ENCODE data around the gene POLK.
"Not testable (repeated sequence)": the region's sequence is repeated elsewhere in the genome, so short reads cannot be mapped to it uniquely, and the experiment has no call there.

The POLK gene

DNA sequence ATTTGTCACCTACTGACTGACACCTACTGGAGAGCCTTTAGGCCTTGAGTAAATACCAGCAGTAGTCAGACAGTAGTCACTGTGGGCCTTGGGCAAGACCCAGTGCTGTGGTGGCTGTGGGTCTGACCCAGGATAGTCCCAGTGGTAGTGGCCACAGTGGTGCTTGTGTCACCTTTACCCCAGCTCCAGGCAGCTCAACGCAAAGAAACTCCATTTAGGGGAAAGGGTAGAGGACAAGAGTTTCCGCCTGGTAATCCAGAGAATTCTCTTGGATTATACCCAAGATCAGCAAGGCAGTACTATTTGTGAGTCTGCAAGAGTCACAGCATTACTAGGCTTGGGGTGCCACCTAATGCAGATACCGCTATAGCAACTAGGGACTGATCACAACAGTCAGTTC, 29.2 kb upstream of the POLK start:
- Histone ChIP-seq H3K4me1 (ENCODE audit: control insufficient read depth in 1 of 2, insufficient read depth in 2 of 2, low read length in 2 of 2) (no peaks in the 10 kb centered on the region), H3K27ac (ENCODE audit: low read length) (no peak overlapping the region), H3K9me3 (ENCODE audit: control insufficient read depth in 1 of 2, low read length in 2 of 2) (peaks cover 0 to 8% of the 10 kb centered on the region in 2 donors), H3K4me3 (ENCODE audit: low read depth in 1 of 2, low read length in 2 of 2) (no peak overlapping the region), H3K36me3 (ENCODE audit: control insufficient read depth in 1 of 2, insufficient read depth in 2 of 2, low read length in 2 of 2) (no peaks in the 10 kb centered on the region), H3K27me3 (ENCODE audit: low read depth, low read length) (no peaks in the 10 kb centered on the region)

DNA sequence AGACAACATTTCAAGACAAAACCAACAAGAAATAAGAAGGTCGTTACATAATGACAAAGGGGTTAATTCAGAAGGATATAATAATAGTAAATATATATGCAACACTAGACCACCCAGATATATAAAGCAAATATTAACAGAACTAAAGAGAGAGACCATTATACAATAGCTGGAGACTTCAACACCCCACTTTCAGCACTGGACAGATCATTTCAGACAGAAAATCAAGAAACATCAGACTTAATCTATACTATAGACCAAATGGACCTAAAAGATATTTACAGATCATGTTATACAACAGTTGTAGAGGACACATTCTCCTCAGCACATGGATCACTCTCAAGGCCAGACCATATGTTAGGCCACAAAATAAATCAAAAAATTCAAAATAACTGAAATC, 27.1 kb upstream of the POLK start:
- Histone ChIP-seq H3K27me3 (ENCODE audit: low read depth, low read length) (no peaks in the 10 kb centered on the region), H3K9me3 (ENCODE audit: control insufficient read depth in 1 of 2, low read length in 2 of 2) (peaks cover 0 to 11% of the 10 kb centered on the region in 2 donors), H3K36me3 (ENCODE audit: control insufficient read depth in 1 of 2, insufficient read depth in 2 of 2, low read length in 2 of 2) (no peaks in the 10 kb centered on the region)

DNA sequence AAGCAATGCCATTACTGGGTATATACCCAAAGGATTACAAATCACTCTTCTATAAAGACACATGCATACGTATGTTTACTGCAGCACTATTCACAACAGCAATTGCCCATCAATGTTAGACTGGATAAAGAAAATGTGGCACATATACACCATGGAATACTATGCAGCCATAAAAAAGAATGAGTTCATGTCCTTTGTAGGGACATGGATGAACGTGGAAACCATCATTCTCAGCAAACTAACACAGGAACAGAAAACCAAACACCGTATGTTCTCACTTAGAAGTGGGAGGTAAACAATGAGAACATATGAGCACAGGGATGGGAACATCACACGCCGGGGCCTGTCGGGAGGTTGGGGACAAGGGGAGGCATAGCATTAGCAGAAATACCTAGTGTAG, 21.8 kb upstream of the POLK start:
- not testable (repeated sequence) for H3K4me3 ChIP-seq (ENCODE audit: low read depth in 1 of 2, low read length in 2 of 2); H3K27me3 ChIP-seq (ENCODE audit: low read depth, low read length); H3K27ac ChIP-seq (ENCODE audit: low read length); H3K4me1 ChIP-seq (ENCODE audit: control insufficient read depth in 1 of 2, insufficient read depth in 2 of 2, low read length in 2 of 2)
- H3K9me3 ChIP-seq (ENCODE audit: control insufficient read depth in 1 of 2, low read length in 2 of 2): peaks cover 0 to 11% of the 10 kb centered on the region in 2 donors
- peaks cover 0 to 16% of the 10 kb centered on the region in 2 donors for H3K36me3 ChIP-seq (ENCODE audit: control insufficient read depth in 1 of 2, insufficient read depth in 2 of 2, low read length in 2 of 2)

More for the DNA sequence above, 27.1 kb upstream of the POLK start:
- Histone ChIP-seq H3K4me1 (ENCODE audit: control insufficient read depth in 1 of 2, insufficient read depth in 2 of 2, low read length in 2 of 2) (no peaks in the 10 kb centered on the region), H3K4me3 (ENCODE audit: low read depth in 1 of 2, low read length in 2 of 2) (no peak overlapping the region), H3K27ac (ENCODE audit: low read length) (no peak overlapping the region)

DNA sequence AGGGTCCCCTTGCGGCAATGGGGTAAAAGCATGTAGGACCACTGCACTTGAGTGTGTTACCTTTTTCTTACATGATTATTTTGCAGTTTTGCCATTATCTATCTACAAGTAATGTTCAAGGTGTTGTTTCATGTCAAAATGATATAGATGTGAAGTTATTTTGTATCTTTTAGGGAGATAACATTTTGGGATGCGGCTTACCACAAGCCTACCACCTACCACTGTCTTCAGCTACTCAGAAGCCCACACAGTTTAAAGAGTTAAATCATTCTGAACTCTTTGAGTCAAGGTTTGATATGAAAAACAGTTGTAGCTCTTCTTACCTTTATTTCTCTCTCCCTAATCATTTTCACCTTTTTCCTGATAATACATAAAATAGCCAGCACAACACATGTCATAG, 20.1 kb upstream of the POLK start:
- Histone ChIP-seq H3K4me1 (ENCODE audit: control insufficient read depth in 1 of 2, insufficient read depth in 2 of 2, low read length in 2 of 2) (no peaks in the 10 kb centered on the region), H3K9me3 (ENCODE audit: control insufficient read depth in 1 of 2, low read length in 2 of 2) (peaks cover 0 to 7% of the 10 kb centered on the region in 2 donors), H3K27me3 (ENCODE audit: low read depth, low read length) (no peaks in the 10 kb centered on the region), H3K27ac (ENCODE audit: low read length) (no peak overlapping the region), H3K36me3 (ENCODE audit: control insufficient read depth in 1 of 2, insufficient read depth in 2 of 2, low read length in 2 of 2) (peaks cover 0 to 16% of the 10 kb centered on the region in 2 donors), H3K4me3 (ENCODE audit: low read depth in 1 of 2, low read length in 2 of 2) (no peak overlapping the region)

DNA sequence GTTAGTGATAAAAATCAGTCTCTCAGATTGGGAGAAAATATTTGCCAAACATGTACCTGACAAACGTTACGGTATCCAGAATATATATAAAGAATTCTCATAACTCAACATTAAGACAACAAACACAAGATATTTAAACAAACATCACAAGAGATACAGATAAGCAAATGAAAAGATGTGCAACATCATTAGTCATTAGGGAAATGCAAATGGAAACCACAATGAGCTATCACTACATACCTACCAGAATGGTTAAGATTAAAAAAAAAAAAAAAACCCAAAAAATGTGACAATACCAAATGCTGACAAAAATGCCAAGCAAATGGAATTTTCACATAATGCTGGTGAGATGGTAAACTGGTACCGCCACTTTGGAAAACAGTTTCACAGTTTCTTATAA, 15.7 kb upstream of the POLK start:
- H3K4me3 ChIP-seq (ENCODE audit: low read depth in 1 of 2, low read length in 2 of 2): no peak overlapping the region
- H3K9me3 ChIP-seq (ENCODE audit: control insufficient read depth in 1 of 2, low read length in 2 of 2): no peaks in the 10 kb centered on the region
- H3K27ac ChIP-seq (ENCODE audit: low read length): no peak overlapping the region
- no peaks in the 10 kb centered on the region for H3K4me1 ChIP-seq (ENCODE audit: control insufficient read depth in 1 of 2, insufficient read depth in 2 of 2, low read length in 2 of 2)
- no peaks in the 10 kb centered on the region for H3K27me3 ChIP-seq (ENCODE audit: low read depth, low read length)
- H3K36me3 ChIP-seq (ENCODE audit: control insufficient read depth in 1 of 2, insufficient read depth in 2 of 2, low read length in 2 of 2): peaks cover 8 to 14% of the 10 kb centered on the region in 2 donors

DNA sequence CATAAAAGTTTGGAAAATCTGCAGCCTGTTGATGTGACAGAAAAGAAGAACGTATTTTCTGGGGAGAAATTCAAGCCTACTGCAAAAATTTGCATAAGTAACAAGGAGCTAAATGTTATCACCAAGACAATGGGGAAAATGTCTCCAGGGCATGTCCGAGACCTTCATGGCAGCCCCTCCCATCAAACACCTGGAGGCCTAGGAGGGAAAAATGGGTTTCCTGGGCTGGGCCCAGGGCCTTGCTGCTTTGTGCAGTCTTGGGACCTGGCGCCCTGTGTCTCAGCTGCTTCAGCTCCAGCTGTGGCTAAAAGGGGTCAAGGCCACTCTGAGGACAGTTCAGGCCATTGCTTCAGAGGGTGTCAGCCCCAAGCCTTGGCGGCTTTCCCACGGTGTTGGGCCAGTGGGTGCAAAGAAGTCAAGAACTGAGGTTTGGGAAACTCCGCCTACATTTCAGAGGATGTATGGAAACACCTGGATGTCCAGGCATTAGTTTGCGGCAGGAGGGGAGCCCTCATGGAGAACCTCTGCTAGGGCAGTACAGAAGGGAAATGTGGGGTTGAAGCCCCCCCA, 13.4 kb upstream of the POLK start:
- no peaks in the 10 kb centered on the region for H3K27me3 ChIP-seq (ENCODE audit: low read depth, low read length)
- no peak overlapping the region for H3K4me3 ChIP-seq (ENCODE audit: low read depth in 1 of 2, low read length in 2 of 2)
- H3K27ac ChIP-seq (ENCODE audit: low read length): no peak overlapping the region
- H3K36me3 ChIP-seq (ENCODE audit: control insufficient read depth in 1 of 2, insufficient read depth in 2 of 2, low read length in 2 of 2): peaks cover 7 to 8% of the 10 kb centered on the region in 2 donors
- no peaks in the 10 kb centered on the region for H3K4me1 ChIP-seq (ENCODE audit: control insufficient read depth in 1 of 2, insufficient read depth in 2 of 2, low read length in 2 of 2)
- H3K9me3 ChIP-seq (ENCODE audit: control insufficient read depth in 1 of 2, low read length in 2 of 2): no peaks in the 10 kb centered on the region

DNA sequence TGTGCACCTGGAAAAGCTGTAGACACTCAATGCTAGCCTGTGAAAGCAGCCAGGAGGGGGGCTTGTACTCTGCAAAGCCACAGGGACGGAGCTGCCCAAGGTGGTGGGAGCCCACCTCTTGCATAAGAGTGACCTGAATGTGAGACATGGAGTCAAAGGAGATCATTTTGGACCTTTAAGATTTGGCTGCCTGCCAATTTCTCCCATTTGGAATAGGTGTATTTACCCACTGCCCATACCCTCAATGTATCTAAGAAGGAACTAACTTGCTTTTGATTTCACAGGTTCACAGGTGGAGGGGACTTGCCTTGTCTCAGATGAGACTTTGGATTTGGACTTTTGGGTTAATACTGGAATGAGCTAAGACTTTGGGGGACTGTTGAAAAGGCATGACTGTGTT, 12.8 kb upstream of the POLK start:
- H3K4me1 ChIP-seq (ENCODE audit: control insufficient read depth in 1 of 2, insufficient read depth in 2 of 2, low read length in 2 of 2); H3K27ac ChIP-seq (ENCODE audit: low read length); H3K27me3 ChIP-seq (ENCODE audit: low read depth, low read length); H3K9me3 ChIP-seq (ENCODE audit: control insufficient read depth in 1 of 2, low read length in 2 of 2); H3K36me3 ChIP-seq (ENCODE audit: control insufficient read depth in 1 of 2, insufficient read depth in 2 of 2, low read length in 2 of 2); H3K4me3 ChIP-seq (ENCODE audit: low read depth in 1 of 2, low read length in 2 of 2): not testable (repeated sequence)

DNA sequence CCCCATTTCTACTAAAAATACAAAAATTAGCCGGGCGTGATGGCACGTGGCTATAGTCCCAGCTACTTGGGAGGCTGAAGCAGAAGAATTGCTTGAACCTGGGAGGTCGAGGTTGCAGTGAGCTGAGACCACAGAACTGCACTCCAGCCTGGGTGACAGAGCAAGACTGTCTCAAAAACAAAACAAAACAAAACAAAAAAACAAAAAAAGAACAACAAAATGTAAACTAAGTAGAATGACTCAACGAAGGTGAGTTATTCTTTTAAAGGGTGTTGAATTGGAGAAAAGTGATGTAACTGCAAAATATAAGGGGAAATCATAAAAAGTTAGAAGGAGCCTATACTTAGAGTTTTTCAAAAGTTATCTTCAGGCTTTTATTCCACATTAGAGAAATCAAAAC, 6.6 kb upstream of the POLK start:
- H3K9me3 ChIP-seq (ENCODE audit: control insufficient read depth in 1 of 2, low read length in 2 of 2); H3K36me3 ChIP-seq (ENCODE audit: control insufficient read depth in 1 of 2, insufficient read depth in 2 of 2, low read length in 2 of 2); H3K27me3 ChIP-seq (ENCODE audit: low read depth, low read length); H3K27ac ChIP-seq (ENCODE audit: low read length); H3K4me3 ChIP-seq (ENCODE audit: low read depth in 1 of 2, low read length in 2 of 2): not testable (repeated sequence)
- peaks cover 3 to 14% of the 10 kb centered on the region in 2 donors for H3K4me1 ChIP-seq (ENCODE audit: control insufficient read depth in 1 of 2, insufficient read depth in 2 of 2, low read length in 2 of 2)

DNA sequence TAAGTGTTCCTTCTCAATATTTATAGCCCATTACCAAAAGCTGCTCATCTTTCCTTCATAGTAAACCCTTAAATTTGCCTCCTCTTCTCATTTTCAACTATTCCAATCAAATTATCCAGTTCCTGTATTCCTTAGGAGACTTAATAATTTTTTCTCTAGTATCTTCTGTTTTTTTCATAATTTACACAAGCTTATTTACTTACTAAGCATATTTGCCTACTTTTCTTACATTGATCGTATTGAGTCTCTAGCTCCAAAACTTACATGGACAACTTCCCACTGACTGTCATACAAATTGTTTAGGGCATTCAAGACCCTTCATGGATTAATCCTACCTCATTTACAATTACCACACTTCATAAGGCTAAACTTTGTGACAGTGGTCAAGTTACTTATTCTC, 3.9 kb upstream of the POLK start:
- no peaks in the 10 kb centered on the region for H3K27me3 ChIP-seq (ENCODE audit: low read depth, low read length)
- peaks cover 6 to 19% of the 10 kb centered on the region in 2 donors for H3K4me1 ChIP-seq (ENCODE audit: control insufficient read depth in 1 of 2, insufficient read depth in 2 of 2, low read length in 2 of 2)
- H3K36me3 ChIP-seq (ENCODE audit: control insufficient read depth in 1 of 2, insufficient read depth in 2 of 2, low read length in 2 of 2): no peaks in the 10 kb centered on the region
- H3K4me3 ChIP-seq (ENCODE audit: low read depth in 1 of 2, low read length in 2 of 2): no peak overlapping the region
- H3K27ac ChIP-seq (ENCODE audit: low read length): no peak overlapping the region
- H3K9me3 ChIP-seq (ENCODE audit: control insufficient read depth in 1 of 2, low read length in 2 of 2): no peaks in the 10 kb centered on the region

DNA sequence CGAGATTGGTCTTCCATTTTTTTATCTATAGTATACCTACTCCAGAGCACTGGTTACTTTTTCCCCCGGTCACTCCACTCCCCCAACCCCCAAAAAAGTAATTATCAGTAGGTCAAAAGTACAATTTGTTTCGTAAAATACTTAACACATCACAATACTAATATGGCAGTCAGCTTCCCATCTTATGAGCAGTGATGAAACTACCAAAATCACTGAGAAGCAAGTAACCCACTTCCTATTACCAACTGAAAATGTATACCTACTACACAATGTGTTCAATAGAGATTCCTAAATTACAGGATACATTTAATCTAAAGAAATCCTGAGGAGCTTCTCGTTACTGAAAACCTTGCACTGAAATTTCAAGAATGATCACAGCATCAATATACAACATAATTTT, 2.1 kb upstream of the POLK start:
- H3K27ac ChIP-seq (ENCODE audit: low read length): peak overlapping the region; percentile 84
- no peaks in the 10 kb centered on the region for H3K9me3 ChIP-seq (ENCODE audit: control insufficient read depth in 1 of 2, low read length in 2 of 2)
- H3K36me3 ChIP-seq (ENCODE audit: control insufficient read depth in 1 of 2, insufficient read depth in 2 of 2, low read length in 2 of 2): no peaks in the 10 kb centered on the region
- H3K27me3 ChIP-seq (ENCODE audit: low read depth, low read length): no peaks in the 10 kb centered on the region
- H3K4me1 ChIP-seq (ENCODE audit: control insufficient read depth in 1 of 2, insufficient read depth in 2 of 2, low read length in 2 of 2): peaks cover 9 to 28% of the 10 kb centered on the region in 2 donors
- H3K4me3 ChIP-seq (ENCODE audit: low read depth in 1 of 2, low read length in 2 of 2): peak overlapping the region; percentile 88 to 94

DNA sequence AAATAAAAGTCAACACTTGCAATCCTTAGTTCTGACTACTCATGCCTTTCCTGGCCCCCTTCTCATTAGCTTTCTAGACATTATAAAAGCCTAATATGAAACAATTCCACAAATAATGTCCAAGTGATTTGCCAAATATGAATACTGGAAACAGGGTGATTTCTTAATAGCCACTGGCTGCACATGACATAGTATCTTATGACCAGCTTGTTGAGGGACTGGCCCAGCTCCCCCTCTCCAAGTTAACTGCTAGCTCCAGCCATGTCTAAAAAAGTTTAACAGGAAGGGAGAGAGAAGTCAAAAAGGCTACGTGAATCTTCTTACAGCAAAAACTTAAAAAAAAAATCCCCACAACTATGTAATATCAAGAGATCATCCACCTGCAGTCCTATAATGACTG, 1.7 kb upstream of the POLK start:
- Histone ChIP-seq H3K27me3 (ENCODE audit: low read depth, low read length) (no peaks in the 10 kb centered on the region), H3K4me3 (ENCODE audit: low read depth in 1 of 2, low read length in 2 of 2) (peak overlapping the region; percentile 88 to 94), H3K36me3 (ENCODE audit: control insufficient read depth in 1 of 2, insufficient read depth in 2 of 2, low read length in 2 of 2) (no peaks in the 10 kb centered on the region), H3K4me1 (ENCODE audit: control insufficient read depth in 1 of 2, insufficient read depth in 2 of 2, low read length in 2 of 2) (peaks cover 9 to 26% of the 10 kb centered on the region in 2 donors), H3K27ac (ENCODE audit: low read length) (peak overlapping the region; percentile 84), H3K9me3 (ENCODE audit: control insufficient read depth in 1 of 2, low read length in 2 of 2) (no peaks in the 10 kb centered on the region)

DNA sequence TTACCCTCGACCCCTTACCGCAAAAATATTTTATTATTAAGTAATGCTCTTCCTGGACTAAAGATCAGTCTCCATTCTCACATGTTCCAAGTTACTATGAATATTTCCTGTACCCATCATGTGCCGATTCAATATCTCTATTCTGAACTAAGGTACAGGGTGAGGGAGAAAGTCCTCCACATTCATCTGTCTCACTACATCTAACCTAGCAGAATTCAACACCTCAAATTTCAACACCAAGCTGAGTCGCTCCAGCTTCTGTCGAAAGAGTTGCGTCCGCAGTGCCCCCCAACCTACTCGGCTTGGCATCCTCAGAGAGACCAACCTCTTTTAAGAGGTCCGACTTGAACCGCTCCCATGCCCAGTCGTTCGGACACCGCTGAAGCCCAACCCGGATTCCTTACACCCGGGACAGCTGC, 1.3 kb upstream of the POLK start:
- H3K9me3 ChIP-seq (ENCODE audit: control insufficient read depth in 1 of 2, low read length in 2 of 2): no peaks in the 10 kb centered on the region
- H3K4me1 ChIP-seq (ENCODE audit: control insufficient read depth in 1 of 2, insufficient read depth in 2 of 2, low read length in 2 of 2): peaks cover 9 to 26% of the 10 kb centered on the region in 2 donors
- peak overlapping the region; percentile 84 for H3K27ac ChIP-seq (ENCODE audit: low read length)
- peak overlapping the region; percentile 88 to 94 for H3K4me3 ChIP-seq (ENCODE audit: low read depth in 1 of 2, low read length in 2 of 2)
- no peaks in the 10 kb centered on the region for H3K36me3 ChIP-seq (ENCODE audit: control insufficient read depth in 1 of 2, insufficient read depth in 2 of 2, low read length in 2 of 2)
- H3K27me3 ChIP-seq (ENCODE audit: low read depth, low read length): no peaks in the 10 kb centered on the region
